Epidermal melanocyte (primary cell): Measurements from ENCODE around the gene SYNE1.

ENCODE experiments used
- DNase-seq: peaks from one replicate; pipeline ENCODE4 v3.0.0; 2011; ENCODE audit warnings: low spot score; ENCODE audit not compliant: insufficient read length

The SYNE1 gene

GRCh38 chr6:152296648-152297376 is 340.4 kb downstream of the SYNE1 start:
- DNase-seq: no peak

GRCh38 chr6:152295920-152296319 is 341.2 kb downstream of the SYNE1 start:
- no peak for DNase-seq

GRCh38 chr6:152295346-152295745 is 341.8 kb downstream of the SYNE1 start:
- no peak for DNase-seq

GRCh38 chr6:152293404-152293803 is 343.8 kb downstream of the SYNE1 start:
- no peak for DNase-seq

- DNase-seq: no peak
Measured at GRCh38 chr6:152292555-152292954, 344.6 kb downstream of the SYNE1 start.

- DNase-seq: no peak
Measured at GRCh38 chr6:152290693-152291092, 346.5 kb downstream of the SYNE1 start.

- DNase-seq: no peak
Measured at GRCh38 chr6:152277826-152278329, 359.3 kb downstream of the SYNE1 start.

GRCh38 chr6:152273638-152274037 is 363.5 kb downstream of the SYNE1 start:
- DNase-seq: no peak

- DNase-seq: no peak
Measured at GRCh38 chr6:152273002-152273401, 364.2 kb downstream of the SYNE1 start.

- no peak for DNase-seq
Measured at GRCh38 chr6:152272486-152272885, 364.7 kb downstream of the SYNE1 start.

- DNase-seq: no peak
Measured at GRCh38 chr6:152271776-152272464, 365.2 kb downstream of the SYNE1 start.

GRCh38 chr6:152270301-152270925 is 366.7 kb downstream of the SYNE1 start:
- DNase-seq: no peak

GRCh38 chr6:152268846-152269442 is 368.2 kb downstream of the SYNE1 start:
- DNase-seq: no peak

- DNase-seq: no peak
Measured at GRCh38 chr6:152267967-152268845, 369.0 kb downstream of the SYNE1 start.

- DNase-seq: no peak
Measured at GRCh38 chr6:152265651-152266050, 371.5 kb downstream of the SYNE1 start.

- no peak for DNase-seq
Measured at GRCh38 chr6:152263582-152263981, 373.6 kb downstream of the SYNE1 start.

GRCh38 chr6:152261179-152261578 is 376.0 kb downstream of the SYNE1 start:
- DNase-seq: no peak

GRCh38 chr6:152259234-152259633 is 377.9 kb downstream of the SYNE1 start:
- DNase-seq: no peak

GRCh38 chr6:152257581-152257980 is 379.6 kb downstream of the SYNE1 start:
- DNase-seq: no peak

- no peak for DNase-seq
Measured at GRCh38 chr6:152250127-152250526, 387.0 kb downstream of the SYNE1 start.

GRCh38 chr6:152248980-152249379 is 388.2 kb downstream of the SYNE1 start:
- no peak for DNase-seq
